Left lung (tissue), 10 donors: ENCODE measurements around the gene CSF3. TPM values are rescaled to one million over a fixed set of nuclear protein-coding genes. Genes with fewer than 3 reads are reported as not detected.
A peak's percentile ranks its signal among the peaks of the same experiment; 100 is the strongest.

Source experiments
- ATAC-seq: fragments of 200-7000 bp; cut with Tn5 transposase; one replicate; pipeline ENCODE4 v1.9.1; 2020; ENCODE audit warnings: moderate library complexity
- DNase-seq, 4 donors: peaks; one replicate each; pipeline ENCODE4 v3.0.0-alpha.2; 2013 to 2020
- H3K27ac ChIP-seq, 2 donors: fragments of 200-600 bp; sonication (generic) in 1 of 2; one replicate each; pipeline versions ENCODE4 v1.5.0 to v1.8.0; 2020 to 2021
- H3K27me3 ChIP-seq, 2 donors: fragments of 200-600 bp; sonication (generic) in 1 of 2; one replicate each; pipeline versions ENCODE4 v1.5.0 to v1.8.0; 2020 to 2021
- H3K36me3 ChIP-seq, 2 donors: fragments of 200-600 bp; sonication (generic) in 1 of 2; one replicate each; pipeline versions ENCODE4 v1.5.0 to v1.8.0; 2020 to 2021
- H3K4me1 ChIP-seq, 2 donors: fragments of 200-600 bp; one replicate each; pipeline ENCODE4 v1.8.0; 2021
- H3K4me3 ChIP-seq, 2 donors: fragments of 200-600 bp; sonication (generic) in 1 of 2; one replicate each; pipeline versions ENCODE4 v1.5.0 to v1.8.0; 2020 to 2021; ENCODE audit warnings: mild to moderate bottlenecking in 1 of 2
- H3K9me3 ChIP-seq, 2 donors: fragments of 200-600 bp; sonication (generic) in 1 of 2; one replicate each; pipeline versions ENCODE4 v1.5.0 to v1.8.0; 2020 to 2021
- CTCF ChIP-seq, 2 donors: fragments of 200-600 bp; sonication (generic) in 1 of 2; IDR thresholded peaks; one replicate each; pipeline versions ENCODE4 v1.5.0 to v1.8.0; 2021; ENCODE audit warnings: antibody characterized with exemption in 2 of 2
- intact Hi-C, 2 donors: fragments of 100-400 bp; cut with DNase I; formaldehyde crosslinking; loops; one replicate each; pipeline versions ENCODE4 v1.11.2 to v1.14.2; 2022
- polyA plus RNA-seq, 6 donors: library from polyadenylated mRNA; unstranded; fragments of 120-200 nt; gene quantifications; one replicate each; pipeline ENCODE4 v1.2.1, GENCODE V29; 2013; ENCODE audit not compliant: insufficient read length in 6 of 6
- total RNA-seq, 2 donors: library from RNA; stranded (reverse); fragmentation: NEBNext Ultra II Directional; extraction: Animal tissue kit (Norgen Biotek cat#: 25700); gene quantifications; one replicate each; pipeline ENCODE4 v1.2.1, GENCODE V29; 2021
- donor health status: DM: no; HTN: yes; CAD: no.
- donor health status: DM: no; HTN: no; CAD: no.

CSF3 gene
- total and polyA plus RNA-seq, 8 donors = 0.61 to 1.7 TPM; not detected in 6

- H3K27me3 ChIP-seq = no peaks in the 10 kb centered on the region
- TF ChIP-seq CTCF (IDR thresholded peaks at IDR 0.05) = no peak
- peaks cover 14 to 71% of the 10 kb centered on the region in 2 donors for H3K4me1 ChIP-seq
These were observed 9.7 kb downstream of the CSF3 start for GRCh38 chr17:40024901-40025300.

GRCh38 chr17:40025559-40025958 is 10.3 kb downstream of the CSF3 start:
- no peak for DNase-seq
- H3K36me3 ChIP-seq = peaks cover 0 to 78% of the 10 kb centered on the region in 2 donors

More at GRCh38 chr17:40024901-40025300, 9.7 kb downstream of the CSF3 start:
- Histone ChIP-seq H3K4me3 (no peak overlapping the region), H3K27ac (peak overlapping the region in 1 of 2 donors; percentile 15), H3K9me3 (no peaks in the 10 kb centered on the region), H3K36me3 (peaks cover 0 to 77% of the 10 kb centered on the region in 2 donors)
- no peak for DNase-seq
- no peak for ATAC-seq
- intact Hi-C loops = loop anchor here in 1 of 2 donors (10.0 kb wide), 1 partner anchor 150 kb away; the partner anchor contains the start of gene RAPGEFL1

GRCh38 chr17:40025991-40026815 is 11.0 kb downstream of the CSF3 start:
- peaks cover 0 to 81% of the 10 kb centered on the region in 2 donors for H3K36me3 ChIP-seq
- intact Hi-C loops = loop anchor here in 1 of 2 donors (10.0 kb wide), 1 partner anchor 149 kb away; the partner anchor contains the start of gene RAPGEFL1
- TF ChIP-seq CTCF (IDR thresholded peaks at IDR 0.05) = no peak
- ATAC-seq (peak; percentile 9), DNase-seq (no peak)
- H3K27me3 ChIP-seq = no peaks in the 10 kb centered on the region
- H3K9me3 ChIP-seq = no peaks in the 10 kb centered on the region
- peaks cover 14 to 58% of the 10 kb centered on the region in 2 donors for H3K4me1 ChIP-seq
- H3K4me3 ChIP-seq = no peak overlapping the region
- H3K27ac ChIP-seq = peak overlapping the region in 1 of 2 donors; percentile 3

More at GRCh38 chr17:40025559-40025958, 10.3 kb downstream of the CSF3 start:
- Histone ChIP-seq H3K4me1 (peaks cover 14 to 64% of the 10 kb centered on the region in 2 donors), H3K27me3 (no peaks in the 10 kb centered on the region), H3K4me3 (no peak overlapping the region), H3K9me3 (no peaks in the 10 kb centered on the region), H3K27ac (peak overlapping the region in 1 of 2 donors; percentile 3)
- TF ChIP-seq CTCF (IDR thresholded peaks at IDR 0.05) = no peak
- intact Hi-C loops = loop anchor here in 1 of 2 donors (10.0 kb wide), 1 partner anchor 149 kb away; the partner anchor contains the start of gene RAPGEFL1
- peak; percentile 49 for ATAC-seq

GRCh38 chr17:40026816-40027613 is 11.8 kb downstream of the CSF3 start:
- H3K4me3 ChIP-seq = no peak overlapping the region
- H3K27me3 ChIP-seq = no peaks in the 10 kb centered on the region
- DNase-seq (peak; percentile 70 to 92 (median 84)), ATAC-seq (peak; percentile 80)
- H3K9me3 ChIP-seq = no peaks in the 10 kb centered on the region
- TF ChIP-seq CTCF (IDR thresholded peaks at IDR 0.05) = peak; percentile 90 to 97
- peaks cover 0 to 81% of the 10 kb centered on the region in 2 donors for H3K36me3 ChIP-seq
- intact Hi-C loops = loop anchor here in 1 of 2 donors (10.0 kb wide), 1 partner anchor 148 kb away; the partner anchor contains the start of gene RAPGEFL1
- peaks cover 14 to 50% of the 10 kb centered on the region in 2 donors for H3K4me1 ChIP-seq
- H3K27ac ChIP-seq = no peak overlapping the region
